NT2/D1 (cell line): ENCODE measurements around the gene WASL.

ENCODE experiments used
- SUZ12 ChIP-seq: IDR thresholded peaks from 2 replicates; pipeline ENCODE4 v1.6.1; 2011; ENCODE audit not compliant: insufficient read length, insufficient read depth; ENCODE audit errors: extremely low read depth
- YY1 ChIP-seq: IDR thresholded peaks from 2 replicates; pipeline ENCODE4 v1.6.1; 2011; ENCODE audit not compliant: insufficient read length, insufficient read depth

GRCh38 chr7:123633553-123633952, 115.2 kb downstream of the WASL start:
- TF ChIP-seq SUZ12 (no peak), YY1 (no peak)
